ENCODE measurements around the gene SPEN.
"Not testable (repeated sequence)": the region's sequence is repeated elsewhere in the genome, so short reads cannot be mapped to it uniquely, and the experiment has no call there.

The SPEN gene

GRCh38 chr1:15834406-15835204 lies 12.9 kb upstream of the SPEN start:
- peak; percentile 66 for DNase-seq (ENCODE audit: low read depth)

- no peak for DNase-seq (ENCODE audit: low read depth)
Measured at GRCh38 chr1:15835205-15835740, 12.2 kb upstream of the SPEN start.

DNA sequence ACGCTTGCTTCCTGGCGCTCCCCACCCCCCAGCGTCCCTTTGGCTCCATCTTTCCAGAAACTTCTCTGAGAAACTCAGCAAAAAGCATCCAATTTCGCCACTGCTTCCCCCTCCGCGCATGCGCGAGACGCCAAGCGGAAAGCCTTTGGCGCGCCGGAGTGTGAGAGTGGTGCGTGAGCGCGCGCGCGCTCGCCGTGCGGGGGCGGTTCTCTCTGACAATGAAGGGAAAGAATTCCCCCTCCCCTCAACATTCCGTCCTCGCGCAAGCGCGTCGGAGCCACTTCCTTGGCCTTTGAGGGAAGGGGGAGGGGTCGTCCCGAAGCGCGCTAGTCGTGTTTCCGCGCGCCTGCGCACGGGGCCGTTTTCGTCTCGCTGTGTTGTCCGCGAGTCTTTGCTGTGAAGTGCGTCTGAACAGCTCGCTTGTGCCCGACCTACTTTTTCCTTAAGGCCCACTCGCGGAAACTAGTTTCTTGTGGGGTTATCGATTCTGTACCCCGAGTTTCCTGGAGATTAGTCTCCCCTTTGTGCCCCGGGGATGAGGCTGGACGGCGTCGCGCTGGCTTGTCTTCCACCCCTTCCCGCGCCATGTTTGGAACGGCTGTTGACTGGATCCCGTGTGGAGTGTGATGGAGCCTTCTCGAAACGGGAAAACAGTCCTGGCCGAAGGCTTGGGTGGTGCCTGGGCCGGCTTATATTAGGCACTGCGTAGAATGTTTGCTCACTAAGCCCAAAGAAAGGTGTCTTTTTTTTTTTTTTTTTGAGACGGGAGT lies 11.6 kb upstream of the SPEN start:
- DNase-seq (ENCODE audit: low read depth) = peak; percentile 92

- DNase-seq (ENCODE audit: low read depth) = not testable (repeated sequence)
Measured at GRCh38 chr1:15836511-15836771, 11.1 kb upstream of the SPEN start.

- no peak for DNase-seq (ENCODE audit: low read depth)
Measured at GRCh38 chr1:15836772-15837669, 10.5 kb upstream of the SPEN start.

DNA sequence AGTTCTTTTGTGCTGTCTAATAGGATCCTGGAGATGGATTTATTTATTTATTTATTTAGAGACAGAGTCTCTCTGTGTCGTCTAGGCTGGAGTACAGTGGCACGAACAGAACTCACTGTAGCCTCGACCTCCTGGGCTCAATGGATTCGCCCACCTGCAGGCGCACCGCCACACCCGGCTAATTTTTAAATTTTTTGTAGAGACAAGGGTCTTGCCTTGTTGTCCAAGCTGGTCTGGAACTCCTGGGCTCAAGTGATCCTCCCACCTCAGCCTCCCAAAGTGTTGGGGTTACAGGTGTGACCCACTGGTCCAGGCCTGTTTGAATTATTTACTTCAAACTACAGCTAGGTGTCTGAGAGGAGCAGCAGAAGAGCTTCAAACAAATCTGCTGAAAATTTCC lies 9.6 kb upstream of the SPEN start:
- DNase-seq (ENCODE audit: low read depth) = no peak

DNA sequence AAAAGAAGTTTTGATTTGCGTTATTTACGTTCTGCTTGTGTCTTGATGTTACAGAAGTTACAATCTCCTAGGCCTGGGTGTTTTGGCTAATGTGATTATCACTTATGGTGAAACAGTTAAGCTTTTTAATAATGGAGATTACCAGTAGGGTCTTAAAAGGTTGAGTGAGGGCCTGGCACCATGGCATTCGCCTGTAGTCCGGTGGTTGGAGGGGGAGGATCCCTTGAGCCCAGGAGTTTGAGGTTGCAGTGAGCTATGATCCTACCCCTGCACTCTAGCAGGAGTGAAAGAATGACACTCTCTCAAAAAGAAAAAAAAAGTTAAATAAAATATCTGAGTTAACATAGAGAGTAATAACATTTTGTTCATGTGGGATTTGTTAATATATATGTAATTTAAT lies 8.8 kb upstream of the SPEN start:
- no peak for DNase-seq (ENCODE audit: low read depth)

GRCh38 chr1:15843826-15844572 lies 3.5 kb upstream of the SPEN start:
- DNase-seq (ENCODE audit: low read depth) = no peak

DNA sequence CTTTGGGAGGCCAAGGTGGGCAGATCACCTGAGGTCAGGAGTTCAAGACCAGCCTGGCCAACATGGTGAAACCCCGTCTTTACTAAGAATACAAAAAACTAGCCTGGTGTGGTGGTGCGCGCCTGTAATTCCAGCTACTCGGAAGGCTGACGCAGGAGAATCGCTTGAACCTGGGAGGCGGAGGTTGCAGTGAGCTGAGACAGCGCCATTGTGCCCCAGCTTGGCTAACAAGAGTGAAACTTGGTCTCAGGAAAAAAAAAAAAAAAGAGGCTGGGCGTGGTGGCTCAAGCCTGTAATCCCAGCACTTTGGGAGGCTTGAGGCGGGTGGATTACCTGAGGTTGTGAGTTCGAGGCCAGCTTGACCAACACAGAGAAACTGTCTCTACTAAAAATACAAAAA lies 1.5 kb upstream of the SPEN start:
- not testable (repeated sequence) for DNase-seq (ENCODE audit: low read depth)

DNA sequence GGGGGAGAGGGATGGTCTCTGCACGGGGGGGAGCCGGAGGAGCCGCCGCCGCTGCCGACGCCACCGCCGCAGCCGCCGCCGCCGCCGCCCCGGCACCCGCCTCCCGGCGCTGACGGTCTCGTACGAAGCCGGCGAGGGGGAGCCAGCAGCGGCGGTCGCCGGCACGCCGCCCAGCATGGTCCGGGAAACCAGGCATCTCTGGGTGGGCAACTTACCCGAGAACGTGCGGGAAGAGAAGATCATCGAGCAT lies 311 bp downstream of the SPEN start:
- DNase-seq (ENCODE audit: low read depth) = no peak

- DNase-seq (ENCODE audit: low read depth) = no peak
Measured at GRCh38 chr1:15848143-15848928, 829 bp downstream of the SPEN start.

DNA sequence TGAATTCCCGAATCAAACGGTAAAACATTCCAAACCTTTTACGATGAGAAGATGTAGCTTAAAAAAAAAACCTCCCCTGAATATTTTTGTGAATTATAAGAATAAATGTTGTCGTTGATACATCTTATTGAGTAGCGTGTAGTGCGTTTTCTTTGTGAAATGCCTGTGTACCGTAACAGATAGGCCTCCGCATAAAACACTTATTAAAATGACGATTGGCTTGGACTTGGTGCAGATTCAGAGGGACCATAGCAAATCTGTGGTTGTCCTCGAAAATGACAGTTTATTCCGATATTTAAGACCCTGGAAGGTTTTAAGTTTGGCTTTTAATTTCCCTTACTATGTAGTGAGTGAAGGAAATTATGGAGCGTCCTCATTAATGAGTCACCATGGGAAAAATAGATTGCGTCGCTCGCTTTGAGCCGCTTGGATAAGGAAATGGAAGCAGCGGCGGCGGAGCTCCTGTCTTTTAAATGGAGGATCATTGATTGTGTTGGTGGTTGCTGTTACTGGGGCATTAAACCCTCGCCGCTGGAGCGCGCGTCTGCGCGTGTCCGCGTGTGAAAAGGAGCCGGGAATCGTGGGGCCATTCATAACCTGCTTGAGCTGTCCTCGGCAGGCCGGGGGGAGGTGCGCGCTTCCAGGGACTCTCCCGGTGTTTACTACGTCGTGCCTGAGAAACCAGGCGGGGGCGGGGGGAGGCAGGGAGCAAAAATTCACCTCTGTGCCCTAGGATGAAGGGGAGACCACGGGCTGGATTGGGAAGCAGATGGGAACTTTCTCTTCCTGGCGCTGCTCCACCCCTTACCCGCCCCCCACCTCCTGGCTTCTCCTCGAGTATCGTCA lies 1.6 kb downstream of the SPEN start:
- DNase-seq (ENCODE audit: low read depth) = peak; percentile 56

DNA sequence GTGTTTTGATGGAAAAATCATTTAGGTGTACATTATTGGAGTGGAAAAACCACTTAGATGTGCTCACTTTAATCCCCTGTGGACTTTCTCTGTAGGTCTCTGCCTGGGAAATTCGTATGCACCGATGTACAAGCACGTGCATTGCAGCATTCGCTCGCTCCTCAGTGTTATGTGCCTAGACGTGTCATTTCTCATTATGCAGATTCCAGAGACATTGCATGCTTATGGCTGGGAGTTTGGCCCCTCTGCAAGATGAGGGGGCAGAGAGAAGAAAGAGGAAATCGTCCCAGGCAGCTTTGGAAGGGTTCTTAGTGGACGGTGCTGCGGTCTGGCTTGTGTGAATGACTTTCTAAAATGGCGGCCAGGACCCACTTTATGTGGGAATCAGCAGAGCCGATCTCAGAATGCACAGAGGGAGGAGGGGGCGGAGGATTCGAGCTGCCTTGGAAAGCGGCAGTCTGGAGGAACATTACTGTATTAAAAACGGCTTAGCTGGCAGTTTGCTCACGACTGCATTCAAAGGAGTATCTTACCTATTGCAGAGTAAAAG lies 2.3 kb downstream of the SPEN start:
- no peak for DNase-seq (ENCODE audit: low read depth)

- no peak for DNase-seq (ENCODE audit: low read depth)
Measured at GRCh38 chr1:15850471-15851001, 3.0 kb downstream of the SPEN start.

DNA sequence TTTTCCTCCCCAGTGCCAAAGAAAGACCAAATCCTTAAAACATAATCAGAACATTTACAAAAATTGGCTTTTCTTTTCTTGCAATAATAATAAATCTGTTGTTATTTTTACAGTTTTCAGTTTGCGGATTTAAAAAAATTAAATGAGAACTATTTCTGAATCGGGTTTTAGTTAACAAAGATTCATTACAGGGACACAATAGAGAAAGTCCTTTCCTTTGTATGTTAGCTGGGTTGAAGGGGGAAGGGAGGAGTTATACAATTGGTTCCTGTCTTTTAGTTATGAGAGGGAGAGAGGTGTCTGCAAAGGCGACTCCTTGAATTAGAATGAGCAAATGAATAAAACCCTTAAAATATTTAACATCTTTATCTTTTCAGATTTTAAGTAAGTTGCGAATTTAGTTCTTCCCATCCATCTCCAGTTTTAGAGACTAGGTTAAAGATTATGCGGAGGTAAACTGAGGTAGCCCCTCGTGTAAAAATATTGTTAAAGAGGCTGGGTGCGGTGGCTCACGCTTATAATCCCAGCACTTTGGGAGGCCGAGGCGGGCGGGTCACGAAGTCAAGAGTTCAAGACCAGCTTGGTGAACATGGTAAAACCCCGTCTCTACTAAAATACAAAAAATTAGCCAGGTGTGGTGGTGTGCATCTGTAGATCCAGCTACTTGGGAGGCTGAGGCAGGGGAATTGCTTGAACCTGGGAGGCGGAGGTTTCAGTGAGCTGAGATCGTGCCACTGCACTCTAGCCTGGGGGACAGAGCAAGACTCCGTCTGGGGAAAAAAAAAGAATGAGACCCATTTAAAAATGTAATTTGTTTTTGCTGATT lies 3.9 kb downstream of the SPEN start:
- no peak for DNase-seq (ENCODE audit: low read depth)

GRCh38 chr1:15852036-15852827 lies 4.7 kb downstream of the SPEN start:
- DNase-seq (ENCODE audit: low read depth) = no peak

GRCh38 chr1:15852828-15853302 lies 5.4 kb downstream of the SPEN start:
- no peak for DNase-seq (ENCODE audit: low read depth)

- no peak for DNase-seq (ENCODE audit: low read depth)
Measured at GRCh38 chr1:15856888-15857287, 9.4 kb downstream of the SPEN start.

All from GM04503 (cell line).